Caco-2 (cell line): ENCODE measurements around the gene ZNF350. TPM values are rescaled to one million over a fixed set of nuclear protein-coding genes. Genes with fewer than 3 reads are reported as not detected.
A peak's percentile ranks its signal among the peaks of the same experiment; 100 is the strongest.
"Not testable (repeated sequence)": the region's sequence is repeated elsewhere in the genome, so short reads cannot be mapped to it uniquely, and the experiment has no call there.

Experiments used
- BruUV-seq: library from RNA; stranded (reverse); fragments of 400-500 nt; replicated peaks from 2 replicates; lab custom pipeline; 2021; lab: Mats Ljungman, UMichigan
- CTCF ChIA-PET: fragments of 300-600 bp; sonication (Branson Sonifier 250); formaldehyde crosslinking; loops from one replicate; lab custom pipeline; 2022; ENCODE audit warnings: antibody characterized with exemption; lab: Charles Lee
- POLR2A ChIA-PET: fragments of 300-600 bp; sonication (Branson Sonifier 250); formaldehyde crosslinking; loops from one replicate; lab custom pipeline; 2022; ENCODE audit warnings: antibody characterized with exemption; lab: Charles Lee
- DNase-seq, 2 experiments: peaks; one replicate each; pipeline versions ENCODE4 v3.0.0 to v3.0.0-alpha.2; 2020 to 2022
- H3K27me3 ChIP-seq: replicated peaks from 2 replicates; pipeline ENCODE4 v1.6.0; 2011; ENCODE audit warnings: low read length; ENCODE audit not compliant: control insufficient read depth, insufficient read depth
- H3K36me3 ChIP-seq: 2 replicates; pipeline ENCODE4 v1.5.1; 2011; ENCODE audit warnings: low read length; ENCODE audit not compliant: control insufficient read depth, insufficient read depth
- H3K4me1 ChIP-seq: fragments of 250-450 bp; sonication (Bioruptor Pico); 2 replicates; pipeline ENCODE4 v1.5.1; 2020; ENCODE audit warnings: mild to moderate bottlenecking
- H3K4me3 ChIP-seq: 2 replicates; pipeline ENCODE4 v1.5.1; 2011; ENCODE audit warnings: low read depth, mild to moderate bottlenecking, control low read depth, low read length
- H3K9me3 ChIP-seq: fragments of 250-450 bp; sonication (Bioruptor Pico); 2 replicates; pipeline ENCODE4 v1.5.1; 2020; ENCODE audit warnings: mild to moderate bottlenecking, moderate library complexity
- H3K27ac Mint-ChIP-seq: one replicate; pipeline ENCODE4 v1.8.0; 2022; ENCODE audit warnings: mixed read lengths; ENCODE audit not compliant: unreplicated experiment
- H3K27me3 Mint-ChIP-seq: one replicate; pipeline ENCODE4 v1.8.0; 2022; ENCODE audit warnings: mixed read lengths; ENCODE audit not compliant: insufficient read depth, unreplicated experiment
- H3K36me3 Mint-ChIP-seq: one replicate; pipeline ENCODE4 v1.8.0; 2022; ENCODE audit warnings: mild to moderate bottlenecking, mixed read lengths; ENCODE audit not compliant: insufficient read depth, unreplicated experiment
- H3K4me1 Mint-ChIP-seq: one replicate; pipeline ENCODE4 v1.8.0; 2022; ENCODE audit warnings: low read depth, mixed read lengths; ENCODE audit not compliant: unreplicated experiment
- H3K4me3 Mint-ChIP-seq: one replicate; pipeline ENCODE4 v1.8.0; 2022; ENCODE audit warnings: mild to moderate bottlenecking, moderate library complexity, mixed read lengths; ENCODE audit not compliant: unreplicated experiment
- H3K9me3 Mint-ChIP-seq: one replicate; pipeline ENCODE4 v1.8.0; 2022; ENCODE audit warnings: mixed read lengths; ENCODE audit not compliant: unreplicated experiment
- CTCF ChIP-seq, 2 experiments: fragments of 200-600 bp in 1 of 2; IDR thresholded peaks; 1 replicate in 1 of 2; 2 replicates in 1 of 2; pipeline versions ENCODE4 v1.5.1 to v1.8.0; 2011 to 2022; ENCODE audit warnings: antibody characterized with exemption in 1 of 2, control low read depth in 1 of 2, inconsistent platforms in 1 of 2, low read depth in 1 of 2, low read length in 1 of 2, mild to moderate bottlenecking in 1 of 2, moderate library complexity in 1 of 2; ENCODE audit not compliant: insufficient read depth in 1 of 2, severe bottlenecking in 1 of 2, unreplicated experiment in 1 of 2
- intact Hi-C: fragments of 100-400 bp; cut with micrococcal nuclease; formaldehyde crosslinking; loops from one replicate; pipeline ENCODE4 v1.10.0; 2022; ENCODE audit not compliant: unreplicated experiment
- total RNA-seq: library from RNA; stranded (reverse); gene quantifications from 2 replicates; pipeline ENCODE4 v1.2.3, GENCODE V29; 2022

The ZNF350 gene
- total RNA-seq, 1 experiment from 2014 or later, result 2.5 TPM

DNA sequence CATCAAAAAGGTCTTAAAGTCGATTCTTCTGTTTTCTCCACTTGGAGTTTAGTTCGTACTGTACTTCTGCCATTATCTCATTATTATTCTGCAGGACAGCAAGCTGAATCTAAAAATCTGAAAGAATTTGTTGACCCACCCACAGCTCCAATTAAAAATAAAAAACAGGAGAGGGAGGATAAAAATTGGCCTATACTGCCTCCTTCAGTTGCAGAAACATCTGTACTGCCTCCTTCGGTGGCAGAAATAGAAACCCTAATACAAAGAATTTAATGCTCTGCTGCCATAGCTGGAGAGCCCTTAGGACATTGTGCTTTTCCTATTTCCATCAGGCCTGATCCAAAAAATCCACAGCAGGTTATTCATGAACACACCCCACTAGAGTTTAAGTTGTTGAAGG lies 9.8 kb downstream of the ZNF350 start:
- no peak for TF ChIP-seq CTCF (IDR thresholded peaks at IDR 0.05; ENCODE audit: insufficient read depth in 1 of 2, low read depth in 1 of 2, low read length in 1 of 2, severe bottlenecking in 1 of 2, unreplicated experiment in 1 of 2)
- no TSS peak for BruUV-seq
- Mint-ChIP-seq H3K9me3 (peaks cover 45% of the 10 kb centered on the region), H3K36me3 (peaks cover 12% of the 10 kb centered on the region), H3K4me3 (no peak overlapping the region), H3K27me3 (no peaks in the 10 kb centered on the region), H3K27ac (no peak overlapping the region), H3K4me1 (no peaks in the 10 kb centered on the region)
- H3K9me3 ChIP-seq, result peaks cover 39% of the 10 kb centered on the region
- POLR2A ChIA-PET, result no interaction called here
- intact Hi-C loops, result no loop called here
- no peak for DNase-seq
- H3K27me3 ChIP-seq, result no peaks in the 10 kb centered on the region
- CTCF ChIA-PET, result no interaction called here
- H3K4me1 ChIP-seq, result no peaks in the 10 kb centered on the region
- H3K36me3 ChIP-seq, result no peaks in the 10 kb centered on the region; the same call in 1 of the 2 replicates
- no peak overlapping the region for H3K4me3 ChIP-seq

- peaks cover 50% of the 10 kb centered on the region for H3K9me3 ChIP-seq
- BruUV-seq, intact Hi-C loops, H3K27ac Mint-ChIP-seq, H3K4me1 ChIP-seq, POLR2A ChIA-PET, CTCF ChIA-PET, H3K27me3 Mint-ChIP-seq, H3K27me3 ChIP-seq, H3K36me3 ChIP-seq, H3K4me1 Mint-ChIP-seq, H3K4me3 ChIP-seq, H3K4me3 Mint-ChIP-seq: not testable (repeated sequence)
- H3K36me3 Mint-ChIP-seq, result peaks cover 12% of the 10 kb centered on the region
- DNase-seq, result peak in 1 of 2 experiments; percentile 46
- H3K9me3 Mint-ChIP-seq, result peaks cover 55% of the 10 kb centered on the region
Measured at GRCh38 chr19:51975787-51976186, 10.9 kb downstream of the ZNF350 start.

- H3K27ac Mint-ChIP-seq, result no peak overlapping the region
- H3K27me3 Mint-ChIP-seq, result no peaks in the 10 kb centered on the region
- no peaks in the 10 kb centered on the region for H3K4me1 ChIP-seq
- no peak overlapping the region for H3K4me3 Mint-ChIP-seq
- H3K4me1 Mint-ChIP-seq, result no peaks in the 10 kb centered on the region
- CTCF ChIA-PET, result no interaction called here
- H3K27me3 ChIP-seq, result no peaks in the 10 kb centered on the region
- no peak overlapping the region for H3K4me3 ChIP-seq
- POLR2A ChIA-PET, result no interaction called here
- BruUV-seq, result no TSS peak
- no peak for TF ChIP-seq CTCF (IDR thresholded peaks at IDR 0.05; ENCODE audit: insufficient read depth in 1 of 2, low read depth in 1 of 2, low read length in 1 of 2, severe bottlenecking in 1 of 2, unreplicated experiment in 1 of 2)
- intact Hi-C loops, result no loop called here
- peaks cover 11% of the 10 kb centered on the region for H3K36me3 Mint-ChIP-seq
- peaks cover 57% of the 10 kb centered on the region for H3K9me3 Mint-ChIP-seq
- no peaks in the 10 kb centered on the region; the same call in 1 of the 2 replicates for H3K36me3 ChIP-seq
- DNase-seq, result peak in 1 of 2 experiments; percentile 27
- peaks cover 44% of the 10 kb centered on the region for H3K9me3 ChIP-seq
Measured at GRCh38 chr19:51971624-51972023, 15.0 kb downstream of the ZNF350 start.

GRCh38 chr19:51970718-51971117 lies 15.9 kb downstream of the ZNF350 start:
- Histone ChIP-seq H3K4me3 (no peak overlapping the region), H3K4me1 (no peaks in the 10 kb centered on the region), H3K9me3 (peaks cover 40% of the 10 kb centered on the region), H3K36me3 (no peaks in the 10 kb centered on the region; the same call in 1 of the 2 replicates), H3K27me3 (no peaks in the 10 kb centered on the region)
- DNase-seq, result no peak
- no peak for TF ChIP-seq CTCF (IDR thresholded peaks at IDR 0.05; ENCODE audit: insufficient read depth in 1 of 2, low read depth in 1 of 2, low read length in 1 of 2, severe bottlenecking in 1 of 2, unreplicated experiment in 1 of 2)
- no TSS peak for BruUV-seq
- Mint-ChIP-seq H3K9me3 (peaks cover 59% of the 10 kb centered on the region), H3K36me3 (peaks cover 11% of the 10 kb centered on the region), H3K27ac (no peak overlapping the region), H3K4me3 (no peak overlapping the region), H3K4me1 (no peaks in the 10 kb centered on the region), H3K27me3 (no peaks in the 10 kb centered on the region)
- ChIA-PET POLR2A (no interaction called here), CTCF (no interaction called here)
- intact Hi-C loops, result no loop called here
